GM20431 (cell line): ENCODE data around the gene MAPRE2.

Experiments used
- in situ Hi-C: fragments of 300-500 bp; cut with MseI, MboI; formaldehyde crosslinking; loops from one replicate; pipeline ENCODE4 v1.15.0; 2020; ENCODE audit warnings: low sequenced_read_pairs; ENCODE audit not compliant: unreplicated experiment

The MAPRE2 gene

DNA sequence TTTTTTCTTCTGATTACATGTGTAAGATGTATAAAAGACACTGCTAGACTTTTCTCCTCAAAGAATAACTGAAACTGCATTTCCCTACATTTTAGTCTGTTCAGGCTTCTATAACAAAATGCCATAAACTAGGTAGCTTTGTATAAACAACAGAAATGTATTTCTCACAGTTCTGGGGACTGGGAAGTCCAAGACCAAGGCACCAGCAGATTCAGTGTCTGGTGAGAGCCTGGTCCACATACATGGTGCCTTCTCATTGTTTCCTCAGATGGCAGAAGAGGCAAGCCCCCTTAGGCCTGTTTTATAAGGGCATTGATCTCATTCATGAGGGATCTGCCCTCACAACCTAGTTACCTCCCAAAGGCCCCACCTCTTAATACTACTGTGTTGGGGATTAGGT is 71.5 kb downstream of the MAPRE2 start:
- in situ Hi-C loops, result no loop called here

DNA sequence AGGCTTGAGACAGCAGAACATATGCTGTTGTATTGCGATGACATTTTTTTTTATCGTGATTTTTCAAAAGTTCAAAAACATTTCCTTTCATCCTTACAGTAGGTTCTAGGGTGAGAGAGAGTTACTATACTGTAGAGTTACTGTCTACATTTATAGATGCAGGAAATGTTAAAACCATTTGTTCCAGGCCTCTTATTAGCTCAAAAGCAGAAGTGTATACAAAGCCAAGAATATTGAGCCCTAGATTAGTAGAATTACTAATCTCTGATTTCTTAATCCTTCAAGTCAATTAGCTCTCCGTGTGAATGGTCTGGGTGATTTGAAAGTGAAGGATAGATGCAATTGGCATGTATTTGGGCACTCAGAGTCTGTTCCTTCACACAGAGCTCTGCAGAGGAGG is 73.1 kb downstream of the MAPRE2 start:
- in situ Hi-C loops, result no loop called here

DNA sequence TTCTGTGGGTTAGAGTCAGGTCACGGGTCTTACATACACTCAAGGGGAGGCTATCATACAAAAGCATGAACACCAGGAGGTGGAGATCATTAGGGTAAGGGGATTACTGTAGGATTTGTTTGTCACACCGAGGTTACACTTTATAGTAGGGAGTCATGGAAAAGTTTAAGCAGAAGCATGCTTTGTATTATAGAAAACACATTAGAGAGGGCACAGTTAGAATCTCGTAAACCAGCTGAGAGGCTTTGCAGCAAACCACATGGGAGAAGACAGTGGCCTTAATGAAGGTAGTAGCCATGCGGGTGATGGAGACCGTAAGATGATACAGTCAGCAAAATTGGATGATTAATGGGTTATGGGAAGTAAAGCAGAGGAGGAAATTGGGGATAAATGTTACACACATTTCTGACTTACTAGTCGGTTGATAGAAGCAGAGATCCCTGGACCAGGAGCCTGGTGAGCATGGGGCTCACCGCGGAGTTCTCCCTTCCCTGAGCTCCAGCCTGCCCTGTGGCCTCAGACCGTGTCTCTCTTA is 75.6 kb downstream of the MAPRE2 start:
- in situ Hi-C loops, result no loop called here

DNA sequence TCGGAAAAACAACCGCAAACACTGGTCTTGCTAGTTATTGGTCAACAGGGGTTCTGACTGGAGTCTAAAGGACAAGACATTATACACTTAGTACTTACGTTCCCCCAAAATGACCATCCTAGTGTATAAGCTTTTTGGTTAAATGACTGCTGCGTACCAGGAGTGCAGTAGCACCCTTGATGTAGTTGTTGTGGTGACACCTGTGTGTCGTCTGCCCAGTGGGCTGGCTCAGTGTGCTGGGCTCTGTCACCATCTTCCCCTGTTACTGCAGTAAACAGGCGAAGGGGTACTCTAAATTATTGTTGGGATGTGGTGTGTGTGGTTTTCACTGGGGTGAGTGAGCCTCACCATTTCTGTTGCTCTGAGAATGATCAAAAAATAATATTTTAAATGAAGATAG is 76.2 kb downstream of the MAPRE2 start:
- in situ Hi-C loops, result no loop called here

DNA sequence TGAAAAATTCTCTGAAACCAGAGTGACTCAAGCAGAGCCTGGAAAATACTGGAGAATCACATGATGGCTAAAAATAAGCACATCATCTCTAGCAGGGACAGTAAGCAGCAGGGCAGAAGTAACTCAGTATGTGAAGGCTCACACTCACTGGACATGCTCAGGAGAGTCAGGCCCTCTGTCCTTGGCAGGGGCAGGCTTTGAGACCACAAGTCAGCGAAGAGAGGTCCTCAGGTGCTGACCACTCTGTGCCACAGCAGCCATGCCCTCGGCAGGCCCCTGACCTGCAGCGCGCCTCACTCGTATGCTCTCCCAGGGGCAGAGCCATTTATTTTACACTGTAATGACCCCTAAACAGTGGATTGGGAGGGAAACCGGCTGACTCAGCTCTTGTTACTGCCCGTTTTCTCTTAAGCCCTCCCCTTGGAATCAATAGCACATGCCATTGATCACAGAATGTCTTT is 76.8 kb downstream of the MAPRE2 start:
- in situ Hi-C loops, result no loop called here

DNA sequence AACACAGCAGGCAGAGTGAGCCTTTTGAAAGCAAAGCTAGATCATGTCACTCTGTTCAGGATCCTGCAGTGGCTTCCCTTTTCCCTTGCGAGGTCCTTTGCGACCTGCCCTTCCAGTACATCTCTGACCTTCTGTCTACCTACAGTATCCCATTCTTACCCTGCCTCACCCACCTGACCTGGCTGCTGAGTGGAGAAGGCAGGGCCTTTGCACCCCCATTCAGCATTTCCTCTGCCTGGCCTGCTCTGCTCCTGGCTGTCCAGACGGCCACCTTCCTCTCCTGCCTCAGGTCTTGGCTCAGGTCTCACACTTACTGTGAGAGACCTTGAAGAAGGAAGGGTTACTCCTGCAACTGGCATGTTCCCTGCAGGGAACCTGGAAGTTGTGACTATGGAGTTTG is 77.4 kb downstream of the MAPRE2 start:
- in situ Hi-C loops, result no loop called here

DNA sequence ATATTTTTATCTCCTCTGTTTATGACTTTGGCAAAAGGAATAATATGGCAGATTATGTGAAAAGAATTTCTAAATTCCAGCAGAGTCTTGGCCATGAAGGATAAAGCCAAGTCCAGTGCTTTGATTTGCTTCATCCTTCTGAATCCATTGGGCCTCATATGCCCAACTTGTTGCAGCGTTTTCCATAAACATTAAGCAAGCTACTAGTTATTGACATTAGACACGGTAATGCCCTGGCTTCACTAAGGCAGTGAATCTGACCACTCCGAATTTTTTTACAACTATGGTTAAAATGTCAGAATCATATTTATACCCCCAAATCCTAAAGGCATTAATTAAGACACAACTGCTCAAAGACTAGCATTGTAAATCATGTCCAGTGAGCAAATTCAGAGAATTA is 79.8 kb downstream of the MAPRE2 start:
- in situ Hi-C loops, result no loop called here

DNA sequence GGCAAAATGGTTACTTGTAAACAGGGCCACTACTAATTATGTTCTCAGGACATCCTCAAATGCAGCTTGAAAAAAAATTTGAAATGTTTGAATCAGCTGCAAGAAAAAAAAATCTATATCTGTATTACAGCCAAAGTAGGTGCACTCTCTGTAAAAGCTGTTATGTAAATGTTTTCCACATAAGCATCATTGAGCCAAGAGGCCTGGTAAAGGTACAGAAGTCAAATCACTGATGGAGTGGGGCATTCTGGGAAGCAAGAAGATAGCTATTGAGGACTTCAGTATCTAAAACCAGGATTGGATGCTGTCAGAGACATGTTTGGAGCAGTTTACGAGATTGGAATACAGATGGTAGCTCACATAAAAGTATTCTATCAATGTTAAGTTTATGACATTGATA is 80.3 kb downstream of the MAPRE2 start:
- in situ Hi-C loops, result no loop called here

DNA sequence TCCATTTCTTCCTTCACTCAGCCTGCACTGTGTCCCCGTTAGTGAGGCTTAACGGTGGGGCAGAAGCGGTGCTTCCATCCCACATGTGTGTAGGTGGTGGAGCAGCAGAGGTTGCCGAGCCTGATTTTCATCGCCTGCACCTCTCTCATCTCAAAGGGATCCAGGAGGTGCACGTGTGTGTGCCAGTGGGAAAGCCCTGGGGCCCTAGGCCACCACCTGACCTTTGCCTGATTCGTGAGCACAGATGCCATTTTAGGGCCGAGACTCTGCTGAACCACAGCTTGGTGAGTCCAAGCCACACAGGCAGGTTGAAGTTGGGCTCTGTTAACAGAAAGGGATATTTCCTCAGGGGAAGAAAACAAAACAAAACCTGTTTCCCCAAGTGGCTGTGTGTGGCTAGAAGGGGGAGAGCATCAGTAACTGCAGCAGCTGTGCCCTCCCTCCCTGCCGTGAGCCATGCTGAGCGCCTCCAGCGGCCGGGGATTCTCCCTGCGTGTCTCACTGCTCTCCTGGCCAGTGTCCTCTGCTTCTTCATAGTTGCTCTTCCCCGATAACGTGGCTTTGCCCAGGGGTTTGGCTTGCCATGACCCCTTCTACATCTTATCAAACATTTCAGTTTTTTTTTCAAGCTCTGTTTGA is 81.5 kb downstream of the MAPRE2 start:
- in situ Hi-C loops, result no loop called here

DNA sequence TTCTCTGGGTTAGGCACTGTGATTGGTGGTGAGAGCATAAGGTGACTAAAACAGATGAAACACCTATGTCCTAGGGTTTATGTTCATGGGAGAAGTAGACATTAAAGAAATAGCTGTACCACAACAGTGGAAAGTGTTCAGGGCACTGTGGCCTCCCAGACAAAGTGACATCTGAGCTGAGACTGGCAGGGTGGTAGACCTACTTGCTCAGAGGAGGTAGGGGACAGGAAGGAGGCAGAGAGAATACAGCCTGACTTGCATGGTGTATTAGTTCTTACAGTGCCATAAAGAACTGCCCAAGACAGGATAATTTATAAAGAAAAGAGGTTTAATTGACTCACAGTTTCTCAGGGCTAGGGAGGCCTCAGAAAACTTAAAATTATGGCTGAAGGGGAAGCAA is 82.6 kb downstream of the MAPRE2 start:
- in situ Hi-C loops, result no loop called here

DNA sequence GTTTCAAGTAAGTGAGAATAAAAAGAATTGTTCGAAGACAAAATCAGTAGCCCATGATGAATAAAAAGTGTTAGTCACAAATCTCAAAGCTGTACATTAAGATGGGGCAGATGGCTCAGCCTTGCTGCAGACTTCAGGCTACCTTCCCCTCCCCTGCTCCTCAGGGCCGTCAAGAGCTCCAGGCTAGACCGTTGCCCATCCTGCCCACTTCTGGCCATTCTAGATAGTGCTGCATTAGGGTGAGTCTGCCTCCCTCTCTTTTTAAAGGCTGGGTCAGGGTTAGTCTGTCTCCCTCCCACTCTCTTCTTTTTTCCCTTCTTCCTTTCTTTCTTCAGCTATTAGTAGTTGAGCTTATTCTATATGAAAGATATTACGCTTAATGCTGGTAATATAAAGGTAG is 86.0 kb downstream of the MAPRE2 start:
- in situ Hi-C loops, result loop anchor here (25.0 kb wide), 1 partner anchor 115 kb away; no protein-coding TSS in a partner anchor

DNA sequence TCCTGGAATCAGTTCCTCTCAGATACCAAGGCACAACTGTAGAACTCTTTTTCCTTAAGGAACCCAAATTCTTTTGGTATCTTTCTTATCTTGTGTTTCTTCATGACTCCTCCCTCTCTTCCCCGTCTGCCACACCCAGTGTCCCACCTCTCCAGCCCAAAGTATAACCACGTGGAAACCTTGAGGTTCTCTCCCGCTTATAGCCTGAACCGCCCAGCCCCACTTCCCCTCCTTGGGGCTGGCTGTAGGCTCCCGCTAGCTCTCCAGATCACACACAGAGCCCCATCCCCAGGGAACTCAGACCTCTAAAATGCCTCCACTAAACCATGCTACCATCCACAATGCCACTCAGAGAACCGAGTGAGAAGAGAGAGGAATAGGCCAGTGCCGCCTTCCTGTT is 87.5 kb downstream of the MAPRE2 start:
- in situ Hi-C loops, result loop anchor here (25.0 kb wide), 1 partner anchor 116 kb away; no protein-coding TSS in a partner anchor

DNA sequence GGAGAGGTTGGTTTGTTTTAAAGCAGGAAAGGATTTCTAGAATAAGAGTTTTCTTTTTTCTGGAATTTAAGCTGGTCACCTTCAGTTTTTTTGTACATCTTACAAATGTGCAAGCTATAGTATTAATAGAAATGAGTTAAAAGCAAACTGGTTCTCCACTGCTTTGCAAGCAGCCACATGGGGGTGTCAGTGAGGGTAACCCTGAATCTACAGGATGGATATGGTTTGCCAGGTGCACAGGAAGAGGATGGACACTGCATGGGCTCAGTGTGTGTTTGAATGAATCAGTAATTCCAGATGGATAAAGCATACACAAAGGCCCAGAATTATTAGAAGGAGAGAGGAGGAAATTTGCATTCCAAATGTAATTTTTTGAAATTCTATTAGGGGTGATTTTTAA is 89.0 kb downstream of the MAPRE2 start:
- in situ Hi-C loops, result loop anchor here (25.0 kb wide), 1 partner anchor 118 kb away; no protein-coding TSS in a partner anchor

DNA sequence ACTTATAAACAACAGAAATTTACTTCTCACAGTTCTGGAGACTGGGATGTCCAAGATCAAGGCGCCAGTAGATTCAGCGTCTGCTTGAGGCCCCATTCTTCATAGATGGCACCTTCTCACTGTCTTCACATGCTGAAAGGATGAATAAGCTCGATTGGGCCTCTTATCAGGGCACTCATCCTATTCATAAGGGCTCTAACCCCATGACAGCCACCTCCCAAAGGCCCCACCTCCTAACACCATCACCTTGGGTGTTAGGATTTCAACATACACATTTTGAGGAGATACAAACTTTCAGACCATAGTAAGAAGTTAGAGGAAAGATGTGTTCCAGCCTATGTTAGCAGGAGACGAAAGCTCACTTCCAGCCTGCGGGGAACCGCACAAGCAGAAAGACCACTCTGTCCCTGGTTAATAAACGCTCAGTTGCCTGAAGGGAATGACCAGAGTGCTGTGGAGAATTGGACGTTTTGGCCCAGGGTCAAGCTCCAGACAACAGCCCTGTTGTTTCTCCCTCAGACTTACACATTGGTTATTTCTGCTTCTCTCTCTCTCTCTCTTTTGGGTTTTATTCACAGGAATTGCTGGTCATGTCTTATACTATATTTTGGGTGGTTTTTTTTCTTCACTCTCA is 90.3 kb downstream of the MAPRE2 start:
- in situ Hi-C loops, result loop anchor here (25.0 kb wide), 1 partner anchor 119 kb away; no protein-coding TSS in a partner anchor

DNA sequence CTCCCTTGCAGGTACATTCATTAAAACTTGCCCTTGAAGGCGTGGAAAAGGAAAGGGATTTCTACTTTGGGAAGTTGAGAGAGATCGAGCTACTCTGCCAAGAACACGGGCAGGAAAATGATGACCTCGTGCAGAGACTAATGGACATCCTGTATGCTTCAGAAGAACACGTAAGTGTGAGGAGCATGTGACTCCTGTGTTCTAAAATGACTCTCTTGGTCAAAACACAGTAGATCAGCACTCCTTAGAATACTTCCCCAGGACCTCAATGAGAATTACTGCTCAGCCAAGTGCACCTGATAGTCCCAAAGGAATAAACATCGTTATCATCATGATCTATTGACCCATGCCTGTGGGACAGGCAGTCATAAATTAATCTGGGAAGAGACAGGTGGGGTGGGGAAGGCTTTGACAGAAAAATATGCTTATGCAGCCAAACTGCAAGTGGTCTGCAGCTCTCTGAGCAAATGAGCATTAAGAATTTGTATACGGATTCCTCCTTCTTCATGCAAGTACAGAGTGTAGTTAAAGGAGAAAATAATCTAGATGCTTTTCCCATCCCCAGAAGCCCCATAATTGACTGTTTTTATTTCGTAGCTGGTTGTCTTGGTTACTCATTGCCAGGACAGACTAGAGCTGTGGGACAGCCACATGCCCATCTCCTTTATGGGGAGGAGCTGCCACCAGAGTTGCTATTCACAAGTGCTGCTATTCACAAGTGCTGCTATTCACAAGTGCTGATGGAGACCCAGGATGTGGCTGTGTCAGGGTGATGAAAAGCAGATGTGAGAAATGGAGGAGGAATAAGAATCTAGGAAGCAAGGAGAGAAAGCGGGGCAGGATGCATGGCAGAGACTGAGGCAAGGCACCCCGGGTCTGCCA is 91.0 kb downstream of the MAPRE2 start:
- in situ Hi-C loops, result loop anchor here (25.0 kb wide), 1 partner anchor 120 kb away; no protein-coding TSS in a partner anchor

DNA sequence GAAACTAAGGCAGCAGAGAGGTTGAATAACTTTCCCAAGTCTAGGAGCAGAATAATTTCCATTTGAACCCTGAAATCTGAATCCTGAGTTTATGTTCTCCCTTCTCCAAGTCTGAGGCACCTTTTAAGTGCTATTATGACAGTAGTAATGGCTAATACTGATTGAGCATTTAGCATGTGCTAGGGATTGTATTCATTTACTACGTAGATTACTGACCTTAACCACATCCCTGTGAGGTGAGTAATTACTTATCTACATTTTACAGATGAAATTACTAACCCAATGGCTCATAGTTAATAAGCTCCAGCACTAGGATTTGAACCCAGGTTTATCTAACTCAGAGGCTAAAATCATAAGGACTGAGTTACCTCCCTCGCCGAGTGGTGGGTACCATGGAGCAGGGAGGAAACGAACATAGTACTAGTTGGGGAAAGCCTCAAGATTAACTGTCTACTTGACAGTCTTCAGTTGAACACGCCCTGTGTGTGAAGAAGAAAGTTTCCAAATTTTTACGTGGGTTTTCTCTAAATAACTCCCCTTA is 93.0 kb downstream of the MAPRE2 start:
- in situ Hi-C loops, result loop anchor here (25.0 kb wide), 1 partner anchor 122 kb away; no protein-coding TSS in a partner anchor

DNA sequence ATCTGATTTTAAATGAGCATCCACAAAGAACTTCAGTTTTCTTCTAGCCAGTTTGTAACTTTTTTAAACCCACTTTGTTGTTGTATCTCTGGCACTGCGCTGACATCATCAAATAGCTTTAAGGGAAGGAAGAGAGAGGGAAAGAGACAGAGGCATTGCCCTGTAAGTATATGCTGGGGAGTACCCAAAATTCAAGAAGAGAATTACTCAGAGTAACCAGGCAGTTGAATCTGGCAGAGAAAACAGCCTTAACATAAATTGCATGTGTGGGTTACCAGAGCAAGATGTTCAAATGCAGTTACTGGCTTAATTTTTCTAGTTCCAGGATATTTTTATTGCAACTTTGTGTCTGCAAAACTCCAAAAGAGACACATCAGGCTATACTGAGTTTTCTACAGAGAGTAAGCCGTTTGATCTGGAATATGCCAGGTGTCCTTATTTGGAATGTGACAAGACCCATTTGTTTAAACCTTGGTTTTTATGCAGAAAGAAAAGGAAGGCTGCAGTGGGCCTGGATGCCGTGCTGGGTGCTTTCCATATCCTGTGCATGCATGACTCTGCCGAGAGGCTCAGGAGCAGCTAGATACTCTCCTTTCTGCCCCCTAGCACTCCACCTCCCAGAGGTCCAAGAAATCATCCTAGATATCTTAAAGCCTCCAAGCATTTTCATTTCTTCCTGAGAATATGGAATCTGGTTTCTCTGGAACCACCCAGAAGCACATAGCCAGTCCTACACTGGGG is 93.7 kb downstream of the MAPRE2 start:
- in situ Hi-C loops, result loop anchor here (25.0 kb wide), 1 partner anchor 123 kb away; no protein-coding TSS in a partner anchor

DNA sequence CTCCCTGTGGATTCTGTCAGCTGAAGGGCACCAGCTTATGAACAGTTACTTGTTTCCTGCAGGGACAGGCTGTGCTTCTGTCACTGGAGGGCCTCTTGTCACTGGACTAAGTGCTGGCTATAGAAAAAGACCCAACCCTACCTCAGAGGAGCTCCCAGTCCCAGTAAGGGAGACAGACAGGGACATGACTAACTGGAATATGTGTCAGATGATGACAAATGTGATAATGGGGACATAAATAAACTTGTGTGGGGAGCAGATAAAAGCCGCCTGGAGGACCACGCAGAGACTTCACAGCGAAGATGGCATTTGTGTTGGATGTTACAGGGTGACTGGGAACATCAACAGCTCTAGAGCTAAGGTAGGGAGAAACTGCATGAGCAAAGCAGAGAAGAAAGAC is 95.0 kb downstream of the MAPRE2 start:
- in situ Hi-C loops, result loop anchor here (25.0 kb wide), 1 partner anchor 124 kb away; no protein-coding TSS in a partner anchor

DNA sequence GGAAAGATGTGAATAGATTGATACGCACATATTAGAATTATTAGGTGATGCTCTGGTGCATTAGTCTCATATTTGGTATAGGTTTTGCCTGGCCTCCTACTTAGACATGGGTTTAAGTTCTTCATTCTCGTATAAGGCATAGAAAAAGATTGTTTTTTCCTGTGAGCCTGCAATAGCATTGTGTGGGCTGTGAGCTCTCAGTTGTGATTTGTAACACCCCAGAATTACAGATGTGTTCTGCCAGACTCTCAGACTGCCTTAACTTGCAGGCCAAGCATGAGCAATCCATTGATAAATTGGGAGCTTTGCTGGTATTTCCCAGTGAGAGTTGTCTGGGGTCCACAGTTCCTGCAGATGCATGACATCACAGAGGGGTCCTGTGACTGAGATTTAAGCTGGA is 95.7 kb downstream of the MAPRE2 start:
- in situ Hi-C loops, result loop anchor here (25.0 kb wide), 1 partner anchor 125 kb away; no protein-coding TSS in a partner anchor
